Measurements from ENCODE around the gene SNTG2. TPM values are rescaled to one million over a fixed set of nuclear protein-coding genes. Genes with fewer than 3 reads are reported as not detected.

Gene SNTG2
- total RNA-seq, 1 donor from 2014 or later, result 0.47 TPM

GRCh38 chr2:1373830-1374229 lies 423.2 kb downstream of the SNTG2 start:
- Histone ChIP-seq H3K4me1 (no peaks in the 10 kb centered on the region), H3K27ac (replicated peaks) (peak overlapping the region; percentile 79), H3K27me3 (ENCODE audit: low read depth) (peaks cover 22% of the 10 kb centered on the region), H3K9me3 (replicated peaks) (no peaks in the 10 kb centered on the region), H3K36me3 (no peaks in the 10 kb centered on the region), H3K4me3 (peak overlapping the region; percentile 60)
- TF ChIP-seq, protein P1, sequence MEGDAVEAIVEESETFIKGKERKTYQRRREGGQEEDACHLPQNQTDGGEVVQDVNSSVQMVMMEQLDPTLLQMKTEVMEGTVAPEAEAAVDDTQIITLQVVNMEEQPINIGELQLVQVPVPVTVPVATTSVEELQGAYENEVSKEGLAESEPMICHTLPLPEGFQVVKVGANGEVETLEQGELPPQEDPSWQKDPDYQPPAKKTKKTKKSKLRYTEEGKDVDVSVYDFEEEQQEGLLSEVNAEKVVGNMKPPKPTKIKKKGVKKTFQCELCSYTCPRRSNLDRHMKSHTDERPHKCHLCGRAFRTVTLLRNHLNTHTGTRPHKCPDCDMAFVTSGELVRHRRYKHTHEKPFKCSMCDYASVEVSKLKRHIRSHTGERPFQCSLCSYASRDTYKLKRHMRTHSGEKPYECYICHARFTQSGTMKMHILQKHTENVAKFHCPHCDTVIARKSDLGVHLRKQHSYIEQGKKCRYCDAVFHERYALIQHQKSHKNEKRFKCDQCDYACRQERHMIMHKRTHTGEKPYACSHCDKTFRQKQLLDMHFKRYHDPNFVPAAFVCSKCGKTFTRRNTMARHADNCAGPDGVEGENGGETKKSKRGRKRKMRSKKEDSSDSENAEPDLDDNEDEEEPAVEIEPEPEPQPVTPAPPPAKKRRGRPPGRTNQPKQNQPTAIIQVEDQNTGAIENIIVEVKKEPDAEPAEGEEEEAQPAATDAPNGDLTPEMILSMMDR (IDR thresholded peaks at IDR 0.05; ENCODE audit: borderline replicate concordance), result peak; percentile 28
- no peak for DNase-seq
- intact Hi-C loops (cut with micrococcal nuclease), result no loop called here

DNA sequence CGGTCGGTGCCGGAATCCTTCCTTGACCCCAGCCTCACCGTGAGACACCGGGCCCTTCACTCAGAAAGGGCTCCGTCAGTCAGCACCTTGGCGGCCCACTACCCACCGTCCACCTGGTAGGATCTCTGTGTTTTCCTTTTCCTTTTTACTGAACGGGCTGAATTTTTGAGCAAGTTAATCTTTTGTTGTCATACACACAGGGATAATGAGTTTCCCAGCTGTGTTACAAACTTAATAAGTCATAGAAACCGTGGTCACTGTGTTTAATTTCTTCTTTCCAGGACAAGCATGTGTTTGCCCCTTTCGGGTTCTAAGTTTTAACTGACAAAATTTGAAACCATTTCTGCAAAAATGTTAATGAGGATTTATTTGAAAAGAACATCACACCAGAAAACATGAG lies 423.6 kb downstream of the SNTG2 start:
- no peaks in the 10 kb centered on the region for H3K36me3 ChIP-seq
- H3K27ac ChIP-seq (replicated peaks), result peak overlapping the region; percentile 79
- TF ChIP-seq, protein P1 (IDR thresholded peaks at IDR 0.05; ENCODE audit: borderline replicate concordance), result no peak
- intact Hi-C loops (cut with micrococcal nuclease), result no loop called here
- H3K4me3 ChIP-seq, result peak overlapping the region; percentile 60
- H3K9me3 ChIP-seq (replicated peaks), result no peaks in the 10 kb centered on the region
- H3K27me3 ChIP-seq (ENCODE audit: low read depth), result peaks cover 22% of the 10 kb centered on the region
- H3K4me1 ChIP-seq, result no peaks in the 10 kb centered on the region
- no peak for DNase-seq

DNA sequence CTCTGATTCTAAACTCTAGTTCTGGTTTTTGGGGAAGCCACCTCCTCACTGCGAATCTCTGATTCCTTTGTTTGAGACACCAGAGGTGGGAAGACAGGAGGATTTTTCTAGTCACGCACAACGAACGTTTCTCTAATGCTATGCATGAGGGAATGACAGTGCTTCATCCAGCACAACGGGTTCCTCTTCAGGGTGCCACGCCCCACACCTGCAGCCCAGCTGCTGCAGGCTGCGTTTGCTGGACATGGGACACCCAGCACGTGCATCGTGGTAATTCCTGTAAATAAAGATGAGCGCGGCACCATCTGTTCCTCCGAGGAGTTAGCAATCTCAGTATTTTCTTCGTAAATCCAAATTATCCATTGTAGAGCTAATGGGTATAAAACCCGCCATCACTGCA lies 425.1 kb downstream of the SNTG2 start:
- H3K27me3 ChIP-seq (ENCODE audit: low read depth), result peaks cover 22% of the 10 kb centered on the region
- peak overlapping the region; percentile 79 for H3K27ac ChIP-seq (replicated peaks)
- no peaks in the 10 kb centered on the region for H3K9me3 ChIP-seq (replicated peaks)
- intact Hi-C loops (cut with micrococcal nuclease), result no loop called here
- TF ChIP-seq, protein P1 (IDR thresholded peaks at IDR 0.05; ENCODE audit: borderline replicate concordance), result no peak
- H3K4me1 ChIP-seq, result no peaks in the 10 kb centered on the region
- no peaks in the 10 kb centered on the region for H3K36me3 ChIP-seq
- DNase-seq, result no peak
- peak overlapping the region; percentile 60 for H3K4me3 ChIP-seq

DNA sequence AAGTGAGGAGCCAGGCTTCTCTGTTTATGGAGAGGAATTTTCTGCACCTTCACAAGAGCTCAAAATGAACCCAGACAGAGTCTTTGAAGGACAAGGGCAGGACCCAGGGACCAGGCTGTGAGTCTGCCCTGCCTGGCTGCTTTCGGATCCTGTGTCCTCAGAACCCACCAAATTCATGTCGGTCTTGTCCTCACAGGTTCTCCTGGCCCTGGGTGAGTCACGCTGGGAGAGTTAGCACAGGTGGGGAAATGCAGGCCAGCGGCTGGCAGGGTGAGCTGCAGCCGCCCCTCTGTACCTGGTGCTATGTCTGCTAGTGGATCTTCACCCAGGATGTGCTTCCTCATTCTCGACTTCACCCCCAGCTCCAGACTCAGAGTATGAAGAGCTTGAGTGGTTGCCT lies 426.8 kb downstream of the SNTG2 start:
- peaks cover 9% of the 10 kb centered on the region for H3K27me3 ChIP-seq (ENCODE audit: low read depth)
- peak overlapping the region; percentile 60 for H3K4me3 ChIP-seq
- no peak overlapping the region for H3K27ac ChIP-seq (replicated peaks)
- TF ChIP-seq, protein P1 (IDR thresholded peaks at IDR 0.05; ENCODE audit: borderline replicate concordance), result no peak
- no peak for DNase-seq
- intact Hi-C loops (cut with micrococcal nuclease), result no loop called here
- no peaks in the 10 kb centered on the region for H3K4me1 ChIP-seq
- no peaks in the 10 kb centered on the region for H3K36me3 ChIP-seq
- no peaks in the 10 kb centered on the region for H3K9me3 ChIP-seq (replicated peaks)

- TF ChIP-seq, protein P1 (IDR thresholded peaks at IDR 0.05; ENCODE audit: borderline replicate concordance), result no peak
- Histone ChIP-seq H3K4me1 (no peaks in the 10 kb centered on the region), H3K4me3 (no peak overlapping the region), H3K36me3 (no peaks in the 10 kb centered on the region), H3K27me3 (ENCODE audit: low read depth) (no peaks in the 10 kb centered on the region), H3K27ac (replicated peaks) (no peak overlapping the region), H3K9me3 (replicated peaks) (peaks cover 2% of the 10 kb centered on the region)
- intact Hi-C loops (cut with micrococcal nuclease), result no loop called here
- DNase-seq, result no peak
These were observed 428.0 kb downstream of the SNTG2 start for GRCh38 chr2:1378456-1379150.

Measured in left ventricle myocardium inferior (tissue), 1 donor.